ENCODE measurements around the gene SNAP47.

DNA sequence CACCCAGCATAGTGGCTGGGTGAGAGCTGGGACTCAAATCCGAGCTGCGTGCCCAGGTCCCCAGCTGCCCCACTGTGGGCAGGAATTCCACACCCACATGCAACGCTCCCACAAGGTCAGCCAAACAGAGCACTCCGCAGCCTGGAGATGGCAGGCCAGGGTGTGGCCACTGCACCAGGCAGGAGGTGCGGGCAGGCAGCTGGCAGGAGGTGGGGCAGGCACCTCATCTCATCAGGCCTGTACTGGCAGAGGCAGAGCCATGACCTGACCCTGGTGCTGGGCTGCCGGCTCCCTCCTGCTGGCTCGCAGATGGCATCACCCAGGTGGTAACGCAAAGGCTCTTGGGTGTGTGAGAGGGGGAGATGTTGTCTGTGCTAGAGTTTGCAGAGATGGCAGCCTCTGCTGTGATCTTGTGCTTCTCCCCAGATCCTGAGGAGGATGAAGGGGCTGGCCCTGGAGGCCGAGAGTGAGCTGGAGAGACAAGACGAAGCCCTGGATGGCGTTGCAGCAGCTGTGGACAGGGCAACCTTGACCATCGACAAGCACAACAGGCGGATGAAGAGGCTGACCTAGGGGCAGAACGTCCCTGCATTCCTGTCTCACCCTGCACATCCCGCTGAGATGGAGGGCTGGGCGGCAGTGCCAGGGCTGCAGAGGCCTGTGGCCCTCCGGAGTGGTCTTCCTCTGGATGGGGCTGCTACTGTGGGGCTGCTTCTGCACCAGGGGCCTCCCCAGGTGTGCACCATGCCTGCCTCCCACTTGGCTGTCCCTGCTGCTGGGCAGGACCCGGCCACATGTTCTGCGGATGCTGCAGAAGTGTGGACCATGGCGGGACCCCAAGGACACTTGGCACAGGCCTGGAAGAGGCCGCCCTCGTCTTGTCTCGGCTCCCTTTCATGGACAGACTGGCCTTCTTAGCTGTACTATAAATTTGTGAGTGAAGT, 45.1 kb downstream of the SNAP47 start:
- TF ChIP-seq, protein P1, sequence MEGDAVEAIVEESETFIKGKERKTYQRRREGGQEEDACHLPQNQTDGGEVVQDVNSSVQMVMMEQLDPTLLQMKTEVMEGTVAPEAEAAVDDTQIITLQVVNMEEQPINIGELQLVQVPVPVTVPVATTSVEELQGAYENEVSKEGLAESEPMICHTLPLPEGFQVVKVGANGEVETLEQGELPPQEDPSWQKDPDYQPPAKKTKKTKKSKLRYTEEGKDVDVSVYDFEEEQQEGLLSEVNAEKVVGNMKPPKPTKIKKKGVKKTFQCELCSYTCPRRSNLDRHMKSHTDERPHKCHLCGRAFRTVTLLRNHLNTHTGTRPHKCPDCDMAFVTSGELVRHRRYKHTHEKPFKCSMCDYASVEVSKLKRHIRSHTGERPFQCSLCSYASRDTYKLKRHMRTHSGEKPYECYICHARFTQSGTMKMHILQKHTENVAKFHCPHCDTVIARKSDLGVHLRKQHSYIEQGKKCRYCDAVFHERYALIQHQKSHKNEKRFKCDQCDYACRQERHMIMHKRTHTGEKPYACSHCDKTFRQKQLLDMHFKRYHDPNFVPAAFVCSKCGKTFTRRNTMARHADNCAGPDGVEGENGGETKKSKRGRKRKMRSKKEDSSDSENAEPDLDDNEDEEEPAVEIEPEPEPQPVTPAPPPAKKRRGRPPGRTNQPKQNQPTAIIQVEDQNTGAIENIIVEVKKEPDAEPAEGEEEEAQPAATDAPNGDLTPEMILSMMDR (IDR thresholded peaks at IDR 0.05), result no peak
- no peak for TF ChIP-seq EZH2phosphoT487 (IDR thresholded peaks at IDR 0.05)
- no peak for TF ChIP-seq EZH2 (IDR thresholded peaks at IDR 0.05)
